GM18499 (cell line): ENCODE data around the gene ATG7.
"Not testable (repeated sequence)": the region's sequence is repeated elsewhere in the genome, so short reads cannot be mapped to it uniquely, and the experiment has no call there.

Experiments
- ATAC-seq: cut with Tn5 transposase; IDR thresholded peaks from one replicate; pipeline ENCODE4 v1.9.1; 2021; ENCODE audit warnings: moderate number of reproducible peaks; ENCODE audit not compliant: insufficient read depth, unreplicated experiment

ATG7 gene

DNA sequence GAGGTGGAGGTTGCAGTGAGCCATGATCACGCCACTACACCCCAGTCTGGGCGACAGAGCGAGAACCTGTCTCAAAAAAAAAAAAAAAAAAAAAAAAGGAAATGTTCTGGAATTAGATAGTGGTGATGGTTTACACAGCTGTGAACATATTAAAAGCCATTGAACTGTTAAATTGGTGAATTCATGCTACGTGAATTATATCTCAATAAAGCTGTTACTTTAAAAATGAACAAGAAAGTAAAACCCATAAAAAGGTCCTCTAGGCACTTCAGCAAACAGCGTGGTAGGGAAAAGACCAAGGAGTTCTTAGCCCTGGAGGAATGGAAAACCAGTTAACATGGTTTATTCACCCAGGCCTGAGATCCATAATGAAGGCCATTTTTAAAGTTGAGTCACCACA lies 180.1 kb downstream of the ATG7 start:
- no peak for ATAC-seq

DNA sequence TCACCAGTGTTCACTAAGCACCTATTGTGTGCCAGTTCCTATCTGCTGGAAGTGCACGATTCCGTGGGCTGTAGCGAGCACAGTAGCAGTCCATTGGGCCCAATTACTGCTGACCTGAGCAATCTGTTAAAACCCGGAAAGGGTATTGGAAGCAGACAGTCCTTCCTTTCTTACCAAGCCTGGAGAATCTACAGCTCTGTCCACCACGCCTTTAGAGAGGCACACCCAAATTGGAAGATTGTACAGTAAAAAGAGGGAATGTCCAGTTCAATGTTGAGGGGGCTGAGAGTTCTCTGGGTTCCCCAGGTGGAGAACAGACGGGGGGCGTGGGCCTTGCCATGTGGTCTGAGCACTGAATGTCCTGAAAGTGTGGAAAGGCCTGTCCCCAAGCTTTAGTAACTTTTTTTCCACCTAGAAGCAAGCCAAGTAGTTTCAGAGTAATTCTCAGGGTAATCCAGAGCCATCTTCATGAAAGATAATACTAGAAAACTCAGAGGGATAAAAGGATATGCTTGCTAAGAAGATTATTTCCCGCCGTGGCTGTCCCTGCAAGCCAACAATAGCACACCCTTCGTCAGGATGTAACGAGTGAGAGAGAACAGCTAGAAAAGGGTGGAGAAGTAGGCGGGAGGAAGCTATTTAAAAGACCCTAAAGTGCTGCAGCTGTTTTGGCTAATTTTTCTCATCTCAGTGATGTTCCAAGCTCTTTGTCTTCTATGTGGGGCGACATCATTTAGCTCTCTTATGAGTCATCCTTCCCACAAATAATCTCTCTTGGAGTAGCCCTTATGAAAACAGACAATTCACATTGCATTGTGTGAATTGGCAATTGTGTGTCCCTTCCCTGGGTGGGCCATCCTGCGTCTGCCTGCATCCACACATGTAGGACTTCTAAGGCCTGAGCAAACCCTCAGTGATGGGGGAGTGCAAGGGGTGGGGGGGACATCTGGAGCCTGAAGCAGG lies 181.0 kb downstream of the ATG7 start:
- no peak for ATAC-seq

GRCh38 chr3:11455956-11456355 lies 183.8 kb downstream of the ATG7 start:
- no peak for ATAC-seq

DNA sequence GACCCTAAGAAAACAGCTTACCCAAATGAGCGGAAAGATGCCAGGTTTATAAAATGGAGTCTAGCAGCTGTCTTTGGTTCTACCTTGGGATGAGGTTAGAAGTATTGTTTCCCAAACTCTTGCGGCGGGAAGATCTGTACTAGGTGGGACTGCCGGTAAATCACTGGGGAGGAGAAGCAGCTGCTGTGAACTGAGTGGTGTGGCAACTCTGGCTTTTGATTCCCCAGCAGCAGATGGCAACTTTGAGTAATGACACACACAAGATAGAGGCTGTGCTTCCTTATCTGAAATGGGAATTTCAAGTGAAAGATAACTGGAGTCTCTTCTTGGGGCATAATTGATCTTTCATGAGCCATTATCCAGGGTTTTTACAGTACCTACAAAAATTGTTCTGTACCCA lies 184.9 kb downstream of the ATG7 start:
- no peak for ATAC-seq

DNA sequence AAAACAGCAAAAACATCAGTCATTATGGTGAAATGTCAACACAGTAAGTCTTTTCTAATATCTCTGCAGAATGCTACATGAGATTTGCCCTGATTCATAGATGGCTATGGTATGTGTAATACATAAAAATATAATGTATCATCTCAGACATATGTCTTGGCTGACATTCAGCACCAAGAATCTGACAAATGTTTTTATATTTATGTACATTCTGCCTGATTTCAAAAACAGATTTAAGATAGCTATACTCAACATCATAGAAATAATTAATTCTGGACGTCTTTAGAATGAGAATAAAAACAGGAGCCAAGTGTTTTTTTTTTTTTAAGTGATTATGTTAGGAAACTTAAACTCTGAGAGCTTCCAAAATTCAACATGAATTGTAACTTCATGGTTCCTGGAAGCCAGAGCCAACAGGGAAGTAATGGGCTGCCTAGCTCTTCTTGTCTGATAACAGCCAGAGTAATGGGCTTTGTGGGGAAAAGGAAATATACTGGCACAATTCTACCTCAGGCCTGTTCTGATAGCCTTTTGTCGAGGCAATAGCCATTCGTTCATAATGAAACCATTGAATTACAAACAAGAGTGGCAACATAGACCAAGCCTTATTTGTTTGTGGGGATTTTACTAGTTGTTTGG lies 187.1 kb downstream of the ATG7 start:
- ATAC-seq: no peak

- ATAC-seq: no peak
These were observed 189.0 kb downstream of the ATG7 start for GRCh38 chr3:11461226-11461625.

GRCh38 chr3:11462673-11463072 lies 190.5 kb downstream of the ATG7 start:
- not testable (repeated sequence) for ATAC-seq

DNA sequence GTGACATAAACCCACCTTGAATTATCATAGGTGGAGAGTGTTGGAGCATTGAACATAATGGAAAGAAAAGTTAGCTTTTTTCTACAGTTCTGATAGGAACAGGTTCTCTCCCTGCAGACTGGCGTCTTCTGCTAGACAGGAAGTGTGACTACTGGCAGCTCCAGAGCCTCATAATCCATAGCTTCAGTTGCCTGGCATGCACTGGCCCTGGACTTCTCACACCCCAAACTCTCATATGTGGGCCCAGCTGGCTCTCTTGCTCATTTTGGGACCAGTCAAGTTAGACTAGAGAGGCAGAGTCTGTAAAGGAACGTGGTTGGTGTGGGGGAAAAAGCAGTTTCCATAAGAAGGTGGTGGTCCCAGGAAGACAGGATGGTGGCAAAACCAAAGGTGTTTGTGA lies 191.4 kb downstream of the ATG7 start:
- ATAC-seq: no peak

- no peak for ATAC-seq
These were observed 192.2 kb downstream of the ATG7 start for GRCh38 chr3:11464356-11464755.

GRCh38 chr3:11465744-11466616 lies 193.8 kb downstream of the ATG7 start:
- ATAC-seq: no peak

DNA sequence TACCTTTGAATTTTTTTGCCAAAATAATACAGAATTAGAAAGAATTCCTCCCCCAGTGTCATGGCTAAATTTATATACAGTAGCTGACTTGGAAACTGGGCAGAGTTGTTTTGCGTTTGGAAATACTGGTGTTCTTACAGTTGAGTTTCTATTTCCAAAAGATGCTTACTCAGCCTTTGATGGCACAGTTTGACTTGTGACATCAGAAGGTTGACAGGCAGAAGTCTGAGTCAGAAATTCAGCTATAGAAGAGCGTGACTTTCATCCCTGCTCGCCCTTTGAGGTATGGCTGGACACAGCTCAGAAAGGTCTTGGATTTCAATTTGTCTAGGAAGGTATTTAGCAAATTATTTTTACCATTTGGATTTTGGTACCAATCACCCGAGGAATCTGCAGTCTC lies 195.7 kb downstream of the ATG7 start:
- ATAC-seq: no peak

GRCh38 chr3:11470031-11470853 lies 198.0 kb downstream of the ATG7 start:
- no peak for ATAC-seq

DNA sequence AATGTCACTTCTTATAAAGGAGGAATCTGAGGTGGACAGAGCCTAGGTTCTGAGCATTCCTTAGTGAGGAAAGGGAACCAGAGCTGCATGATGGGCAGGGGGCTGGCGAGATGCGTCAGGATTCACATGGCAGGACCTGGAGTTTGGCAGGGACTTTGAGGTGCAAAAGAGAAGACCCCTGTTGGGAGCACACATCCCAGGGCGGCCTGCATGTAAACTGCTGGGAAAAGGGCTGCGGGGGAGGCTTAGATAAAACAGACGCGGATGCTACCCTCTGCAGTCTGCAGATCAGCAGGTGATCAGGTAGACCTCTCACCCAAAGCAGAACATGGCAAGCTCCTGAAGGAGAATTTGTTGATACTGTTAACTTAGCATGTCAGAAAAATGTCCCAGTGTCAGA lies 203.1 kb downstream of the ATG7 start:
- no peak for ATAC-seq

DNA sequence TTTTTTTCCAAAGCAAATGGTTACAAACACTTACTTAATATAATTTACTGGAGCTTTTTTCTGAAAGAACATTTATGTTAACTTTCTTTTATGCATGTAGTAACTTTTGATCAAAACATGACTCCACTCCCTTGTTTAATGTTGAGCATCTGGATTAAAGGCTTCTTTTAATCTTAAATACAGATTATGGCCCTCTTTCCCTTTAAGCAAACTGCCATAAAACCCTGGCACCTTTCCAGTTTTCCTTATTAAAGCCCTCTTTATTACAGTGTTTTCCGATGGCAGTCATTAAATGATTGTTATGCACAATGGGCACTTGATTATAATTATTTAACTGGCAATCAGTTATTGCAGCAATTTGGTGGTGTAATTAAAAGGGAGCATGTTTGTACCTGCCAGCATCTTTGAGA lies 204.5 kb downstream of the ATG7 start:
- no peak for ATAC-seq

- no peak for ATAC-seq
These were observed 205.3 kb downstream of the ATG7 start for GRCh38 chr3:11477407-11477911.

GRCh38 chr3:11478167-11478566 lies 206.0 kb downstream of the ATG7 start:
- ATAC-seq: no peak

DNA sequence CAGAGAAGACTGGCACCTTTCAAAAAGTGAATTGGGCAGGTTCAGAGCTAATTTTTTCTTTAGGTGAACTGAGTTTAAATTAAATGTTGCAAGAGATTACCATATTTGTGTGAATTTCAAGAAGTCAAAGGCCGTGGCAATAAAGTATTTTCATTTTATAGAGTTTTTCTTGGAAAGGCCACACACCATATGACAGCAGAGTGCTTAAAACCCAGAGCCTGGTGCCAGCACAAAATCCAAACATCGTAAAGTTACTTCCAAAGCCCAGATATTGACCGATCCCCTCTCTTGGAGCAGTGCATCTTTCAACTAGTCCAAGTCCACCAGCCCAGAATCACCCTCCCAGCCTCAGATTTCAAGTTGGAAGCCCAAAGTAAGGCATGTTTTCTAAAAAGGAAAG lies 207.0 kb downstream of the ATG7 start:
- ATAC-seq: no peak

GRCh38 chr3:11480663-11481298 lies 208.6 kb downstream of the ATG7 start:
- no peak for ATAC-seq

- ATAC-seq: no peak
These were observed 209.4 kb downstream of the ATG7 start for GRCh38 chr3:11481556-11481955.
